Liver (tissue), 9 donors: ENCODE measurements around the gene LRRC2. TPM values are rescaled to one million over a fixed set of nuclear protein-coding genes. Genes with fewer than 3 reads are reported as not detected.
A peak's percentile ranks its signal among the peaks of the same experiment; 100 is the strongest.

Experiments
- DNase-seq: peaks from one replicate; pipeline ENCODE4 v3.0.0-alpha.2; 2017; ENCODE audit warnings: low spot score
- H3K27ac ChIP-seq, 2 donors: one replicate each; pipeline ENCODE4 v1.7.0; 2013; ENCODE audit warnings: inconsistent platforms in 2 of 2, low read length in 2 of 2, control low read depth in 1 of 2, low read depth in 1 of 2, mild to moderate bottlenecking in 1 of 2
- H3K27me3 ChIP-seq, 4 donors: one replicate each; pipeline versions ENCODE4 v1.6.1 to v1.7.0; 2013; ENCODE audit warnings: low read length in 3 of 4, inconsistent platforms in 1 of 4, mild to moderate bottlenecking in 1 of 4, moderate library complexity in 1 of 4; ENCODE audit not compliant: control insufficient read depth in 4 of 4, insufficient read depth in 4 of 4
- H3K36me3 ChIP-seq, 4 donors: one replicate each; pipeline versions ENCODE4 v1.6.1 to v1.7.0; 2013; ENCODE audit warnings: low read length in 3 of 4, mild to moderate bottlenecking in 3 of 4, low read depth in 1 of 4, moderate library complexity in 1 of 4; ENCODE audit not compliant: control insufficient read depth in 4 of 4, insufficient read depth in 3 of 4
- H3K4me1 ChIP-seq, 4 donors: one replicate each; pipeline versions ENCODE4 v1.6.1 to v1.7.0; 2013; ENCODE audit warnings: low read length in 3 of 4, mild to moderate bottlenecking in 3 of 4, moderate library complexity in 1 of 4; ENCODE audit not compliant: control insufficient read depth in 4 of 4, insufficient read depth in 4 of 4
- H3K4me3 ChIP-seq, 3 donors: one replicate each; pipeline versions ENCODE4 v1.6.1 to v1.7.0; 2013; ENCODE audit warnings: low read length in 3 of 3, control low read depth in 1 of 3, low read depth in 1 of 3, mild to moderate bottlenecking in 1 of 3
- H3K9ac ChIP-seq, 2 donors: one replicate each; pipeline ENCODE4 v1.7.0; 2013; ENCODE audit warnings: low read length in 2 of 2, mild to moderate bottlenecking in 2 of 2, moderate library complexity in 2 of 2, control low read depth in 1 of 2, low read depth in 1 of 2
- H3K9me3 ChIP-seq, 4 donors: one replicate each; pipeline versions ENCODE4 v1.6.1 to v1.7.0; 2013; ENCODE audit warnings: low read length in 3 of 4; ENCODE audit not compliant: control insufficient read depth in 4 of 4
- CTCF ChIP-seq: fragments of 150-350 bp; IDR thresholded peaks from 2 replicates; pipeline ENCODE4 v1.5.1; 2017; ENCODE audit warnings: improper control_type of control experiment, low read depth, low read length; ENCODE audit not compliant: missing input control
- FOXA1 ChIP-seq: IDR thresholded peaks from 2 replicates; pipeline ENCODE4 v1.6.1; 2016; ENCODE audit warnings: antibody characterized with exemption
- FOXA2 ChIP-seq: IDR thresholded peaks from 2 replicates; pipeline ENCODE4 v1.6.1; 2016; ENCODE audit warnings: antibody characterized with exemption
- GABPA ChIP-seq, 2 donors: IDR thresholded peaks in 1 of 2; conservative IDR thresholded peaks in 1 of 2; 2 replicates each; pipeline ENCODE4 v1.6.1; 2016; ENCODE audit warnings: antibody characterized with exemption in 2 of 2, mild to moderate bottlenecking in 1 of 2, moderate library complexity in 1 of 2
- HNF4A ChIP-seq, 2 donors: conservative IDR thresholded peaks; 2 replicates each; pipeline ENCODE4 v1.6.1; 2016; ENCODE audit warnings: antibody characterized with exemption in 2 of 2, mild to moderate bottlenecking in 2 of 2
- HNF4G ChIP-seq: IDR thresholded peaks from 2 replicates; pipeline ENCODE4 v1.6.1; 2016; ENCODE audit warnings: antibody characterized with exemption
- JUND ChIP-seq, 2 donors: IDR thresholded peaks; 2 replicates each; pipeline ENCODE4 v1.6.1; 2016; ENCODE audit warnings: antibody characterized with exemption in 2 of 2
- NR2F2 ChIP-seq: IDR thresholded peaks from 2 replicates; pipeline ENCODE4 v1.6.1; 2016; ENCODE audit warnings: antibody characterized with exemption
- RAD21 ChIP-seq, 2 donors: IDR thresholded peaks; 2 replicates each; pipeline ENCODE4 v1.6.1; 2016; ENCODE audit warnings: antibody characterized with exemption in 2 of 2, mild to moderate bottlenecking in 2 of 2
- REST ChIP-seq: IDR thresholded peaks from 2 replicates; pipeline ENCODE4 v1.6.1; 2016; ENCODE audit warnings: antibody characterized with exemption, mild to moderate bottlenecking
- RXRA ChIP-seq, 2 donors: IDR thresholded peaks; 2 replicates each; pipeline ENCODE4 v1.6.1; 2017 to 2018; ENCODE audit warnings: antibody characterized with exemption in 2 of 2, mild to moderate bottlenecking in 1 of 2
- SP1 ChIP-seq: IDR thresholded peaks from 2 replicates; pipeline ENCODE4 v1.6.1; 2018; ENCODE audit warnings: antibody characterized with exemption, mild to moderate bottlenecking
- WGBS: extraction: QIAGEN DNeasy Blood & Tissue Kit; methylation state at CpG from one replicate; pipeline ENCODE4 v1.1.7; 2013; 5-methylcytosine and 5-hydroxymethylcytosine counted together
- polyA plus RNA-seq, 2 donors: library from polyadenylated mRNA; stranded (reverse) in 1 of 2; unstranded in 1 of 2; fragments of 200-250 nt in 1 of 2; fragments of >200 nt in 1 of 2; fragmentation: Nextera tagmentation in 1 of 2; extraction: Ambion mirVana in 1 of 2; gene quantifications; one replicate each; pipeline versions ENCODE4 v1.2.1 to v1.2.3, GENCODE V29; 2013 to 2015
- total RNA-seq, 2 donors: library from RNA; depleted of rRNA; stranded (reverse); fragments of >200 nt; gene quantifications; one replicate each; pipeline ENCODE4 v1.2.3, GENCODE V29; 2014
- donor health status: healthy.
- donor health status: healthy.
- donor health status: healthy.
- donor health status: healthy.
- donor health status: healthy.

The LRRC2 gene
- total and polyA plus RNA-seq, 4 donors, result 0.93 to 7.6 (median 4.2) TPM

- Histone ChIP-seq H3K27me3 (no peaks in the 10 kb centered on the region), H3K9ac (no peak overlapping the region), H3K4me3 (no peak overlapping the region), H3K36me3 (no peaks in the 10 kb centered on the region), H3K9me3 (no peaks in the 10 kb centered on the region), H3K27ac (peak overlapping the region; percentile 35 to 40), H3K4me1 (peaks cover 9 to 24% (median 14%) of the 10 kb centered on the region in 4 donors)
- TF ChIP-seq SP1 (peak; percentile 11), JUND (IDR thresholded peaks at IDR 0.05) (no peak), RXRA (IDR thresholded peaks at IDR 0.05) (peak in 1 of 2 donors; percentile 33), GABPA (IDR thresholded peaks at IDR 0.05 in 1 of 2, conservative IDR thresholded peaks at IDR 0.05 in 1 of 2) (no peak), HNF4G (no peak), HNF4A (conservative IDR thresholded peaks at IDR 0.05) (peak in 1 of 2 donors; percentile 36)
- WGBS, result 60% methylated on average over 2 of the region's 2 CpGs
- no peak for DNase-seq
Observed at GRCh38 chr3:46574243-46574646, 8.1 kb upstream of the LRRC2 start.

- no peaks in the 10 kb centered on the region for H3K27me3 ChIP-seq
- H3K36me3 ChIP-seq, result no peaks in the 10 kb centered on the region
- no peaks in the 10 kb centered on the region for H3K9me3 ChIP-seq
- H3K9ac ChIP-seq, result no peak overlapping the region
- H3K27ac ChIP-seq, result no peak overlapping the region
- no peak overlapping the region for H3K4me3 ChIP-seq
- no peak for TF ChIP-seq RXRA (IDR thresholded peaks at IDR 0.05)
- no peak for TF ChIP-seq FOXA1
- TF ChIP-seq JUND (IDR thresholded peaks at IDR 0.05), result no peak
- no peak for TF ChIP-seq GABPA (IDR thresholded peaks at IDR 0.05 in 1 of 2, conservative IDR thresholded peaks at IDR 0.05 in 1 of 2)
- no peak for TF ChIP-seq FOXA2
- TF ChIP-seq NR2F2, result no peak
- no peak for TF ChIP-seq CTCF
- 77% methylated on average over 4 of the region's 4 CpGs for WGBS
- H3K4me1 ChIP-seq, result peaks cover 9 to 20% (median 13%) of the 10 kb centered on the region in 4 donors
- no peak for DNase-seq
Observed at GRCh38 chr3:46573701-46574100, 7.6 kb upstream of the LRRC2 start.

GRCh38 chr3:46571684-46572083 is 5.6 kb upstream of the LRRC2 start:
- H3K9ac ChIP-seq, result no peak overlapping the region
- no peak overlapping the region for H3K27ac ChIP-seq
- WGBS, result 69% methylated on average over 3 of the region's 3 CpGs
- peaks cover 7 to 20% (median 14%) of the 10 kb centered on the region in 4 donors for H3K4me1 ChIP-seq
- no peaks in the 10 kb centered on the region for H3K27me3 ChIP-seq
- TF ChIP-seq CTCF (no peak), RAD21 (IDR thresholded peaks at IDR 0.05) (no peak), REST (no peak), JUND (IDR thresholded peaks at IDR 0.05) (no peak)
- H3K9me3 ChIP-seq, result no peaks in the 10 kb centered on the region
- no peak overlapping the region for H3K4me3 ChIP-seq
- H3K36me3 ChIP-seq, result no peaks in the 10 kb centered on the region
- DNase-seq, result no peak
